Stimulated activated CD8-positive, alpha-beta memory T cell treated with anti-CD3 and anti-CD28 coated beads, Interleukin-2, amount 100 ng/mL, for 48 hours (primary cell): ENCODE results near the gene VASP.

Experiments used
- DNase-seq, 2 donors: peaks; one replicate each; pipeline ENCODE4 v3.0.0-alpha.2; 2020; ENCODE audit warnings: low read depth in 2 of 2

VASP gene

DNA sequence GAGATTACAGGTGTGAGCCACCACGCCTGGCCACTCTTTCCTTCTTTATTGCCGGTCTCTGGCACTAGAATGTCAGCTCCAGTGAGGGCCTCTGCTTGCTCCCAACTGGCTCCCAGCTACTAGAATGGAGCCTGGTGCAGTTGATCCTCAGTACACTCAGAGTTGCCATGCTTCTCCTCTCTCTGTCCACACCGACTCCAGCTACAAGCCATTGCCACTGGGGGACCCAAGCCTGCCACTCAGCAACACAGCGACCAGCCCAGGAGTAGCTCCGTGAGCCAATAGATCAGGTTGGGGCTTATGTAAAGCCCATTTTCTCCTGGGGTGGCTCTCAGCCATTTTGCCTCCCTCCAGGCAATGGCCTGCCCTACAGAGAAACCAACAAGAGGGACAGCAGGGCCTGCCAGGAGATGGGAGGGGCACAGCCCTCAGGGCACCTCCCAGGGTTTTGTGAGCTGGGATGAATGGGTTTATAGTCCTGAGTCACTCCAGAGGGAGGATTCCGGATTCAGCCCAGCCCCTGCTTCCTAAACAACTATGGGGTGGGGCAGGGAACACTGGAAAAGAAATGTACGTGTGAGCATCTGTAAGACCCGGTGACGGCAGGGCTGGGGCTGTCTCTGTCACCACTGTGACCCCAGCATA is 40.8 kb downstream of the VASP start:
- DNase-seq, result no peak

DNA sequence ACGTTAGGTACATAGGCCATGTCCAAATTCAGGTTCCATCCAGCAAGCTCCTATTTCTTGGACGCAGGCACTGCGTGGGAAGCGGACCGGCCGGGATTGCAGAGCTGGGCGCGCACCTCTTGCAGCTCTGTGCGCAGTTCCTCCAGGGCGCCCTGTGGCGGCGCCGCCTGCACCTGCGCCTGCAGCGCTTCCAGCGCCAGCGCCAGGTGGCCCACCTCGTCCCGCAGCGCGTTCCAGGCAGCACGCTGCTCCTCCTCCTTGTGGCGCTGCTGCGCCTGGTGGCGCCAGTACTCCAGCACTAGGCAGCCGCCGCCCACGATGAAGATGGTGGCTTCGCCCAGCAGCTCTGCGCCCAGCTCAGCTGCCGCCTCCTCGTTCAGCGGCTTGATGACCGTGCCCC is 46.2 kb downstream of the VASP start:
- DNase-seq, result no peak

GRCh38 chr19:45554481-45554880 is 47.2 kb downstream of the VASP start:
- no peak for DNase-seq

GRCh38 chr19:45556835-45557234 is 49.6 kb downstream of the VASP start:
- no peak for DNase-seq

GRCh38 chr19:45558399-45558878 is 51.2 kb downstream of the VASP start:
- peak; percentile 23 to 49 for DNase-seq

DNA sequence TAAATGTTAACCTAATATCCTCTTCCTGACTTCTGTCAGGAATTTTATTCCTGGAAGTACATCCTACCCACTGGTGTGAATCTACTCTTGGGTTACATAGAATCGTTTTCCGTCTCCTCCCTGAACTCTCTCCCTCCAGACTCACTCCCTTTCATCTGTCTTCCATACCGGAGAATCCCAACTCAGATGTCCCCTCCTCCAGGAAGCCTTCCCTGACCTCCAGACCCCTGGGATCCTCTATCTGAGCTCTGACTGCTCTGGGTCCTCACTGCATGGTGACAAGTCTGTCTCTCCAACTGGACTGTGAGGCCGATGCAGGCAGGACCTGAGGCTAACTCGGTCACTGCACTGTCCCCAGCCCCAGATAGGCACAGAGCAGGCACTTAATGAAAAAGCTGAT is 52.8 kb downstream of the VASP start:
- DNase-seq, result no peak

DNA sequence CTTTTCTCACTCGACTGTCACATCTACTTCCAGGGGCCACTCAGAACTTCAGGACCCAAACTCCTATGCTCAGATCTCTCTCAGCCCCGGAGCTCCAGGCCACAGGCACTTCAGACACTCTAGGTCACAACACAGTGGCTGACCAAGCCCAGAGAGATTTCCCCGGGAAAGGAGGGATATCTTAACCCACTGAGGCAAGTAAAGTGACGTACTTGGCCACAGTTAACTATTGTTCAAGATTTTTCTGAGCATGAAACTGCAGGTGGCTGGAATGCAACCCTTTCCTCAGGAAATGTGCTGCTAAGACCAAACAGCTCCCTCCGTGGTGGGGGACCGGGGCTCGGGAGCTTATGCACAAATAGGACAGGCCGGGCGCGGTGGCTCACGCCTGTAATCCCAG is 53.4 kb downstream of the VASP start:
- no peak for DNase-seq

GRCh38 chr19:45564131-45564780 is 57.0 kb downstream of the VASP start:
- DNase-seq, result no peak

DNA sequence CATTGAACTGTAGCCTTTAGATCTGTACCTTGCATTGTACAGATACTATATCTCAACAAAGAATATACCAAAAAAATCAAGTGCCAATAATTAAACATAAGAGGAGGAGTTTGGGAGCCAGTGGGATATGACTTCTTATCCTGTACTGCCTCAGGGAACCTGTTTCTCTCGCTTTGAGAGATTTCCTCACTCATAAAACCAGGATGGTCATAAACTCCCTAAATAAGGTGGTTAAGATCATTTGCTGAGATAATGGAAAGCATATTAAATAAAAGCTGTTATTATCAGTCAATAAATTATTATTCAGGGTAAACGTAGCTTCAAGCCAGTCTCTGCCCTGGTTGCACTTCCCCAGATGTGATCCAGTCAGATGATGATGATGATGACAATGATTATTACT is 60.3 kb downstream of the VASP start:
- no peak for DNase-seq

DNA sequence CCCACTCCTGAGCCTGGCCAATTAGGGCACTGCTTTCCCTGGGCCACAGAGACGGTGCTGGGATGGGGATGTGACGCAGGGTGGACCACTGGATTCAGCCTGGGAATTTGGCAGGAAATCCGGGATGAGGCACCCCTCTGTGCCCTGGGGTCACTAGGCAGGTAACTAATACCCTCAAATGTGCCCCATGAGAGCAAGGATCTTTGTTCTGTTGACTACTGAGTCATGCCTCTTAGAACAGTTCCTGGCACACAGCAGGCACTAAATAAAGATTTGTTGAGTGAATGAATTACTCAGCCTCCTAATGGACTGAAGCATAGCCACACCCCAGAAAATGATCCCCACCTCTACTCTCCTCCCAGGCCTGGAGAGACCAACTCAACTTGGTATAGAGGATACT is 61.5 kb downstream of the VASP start:
- no peak for DNase-seq

DNA sequence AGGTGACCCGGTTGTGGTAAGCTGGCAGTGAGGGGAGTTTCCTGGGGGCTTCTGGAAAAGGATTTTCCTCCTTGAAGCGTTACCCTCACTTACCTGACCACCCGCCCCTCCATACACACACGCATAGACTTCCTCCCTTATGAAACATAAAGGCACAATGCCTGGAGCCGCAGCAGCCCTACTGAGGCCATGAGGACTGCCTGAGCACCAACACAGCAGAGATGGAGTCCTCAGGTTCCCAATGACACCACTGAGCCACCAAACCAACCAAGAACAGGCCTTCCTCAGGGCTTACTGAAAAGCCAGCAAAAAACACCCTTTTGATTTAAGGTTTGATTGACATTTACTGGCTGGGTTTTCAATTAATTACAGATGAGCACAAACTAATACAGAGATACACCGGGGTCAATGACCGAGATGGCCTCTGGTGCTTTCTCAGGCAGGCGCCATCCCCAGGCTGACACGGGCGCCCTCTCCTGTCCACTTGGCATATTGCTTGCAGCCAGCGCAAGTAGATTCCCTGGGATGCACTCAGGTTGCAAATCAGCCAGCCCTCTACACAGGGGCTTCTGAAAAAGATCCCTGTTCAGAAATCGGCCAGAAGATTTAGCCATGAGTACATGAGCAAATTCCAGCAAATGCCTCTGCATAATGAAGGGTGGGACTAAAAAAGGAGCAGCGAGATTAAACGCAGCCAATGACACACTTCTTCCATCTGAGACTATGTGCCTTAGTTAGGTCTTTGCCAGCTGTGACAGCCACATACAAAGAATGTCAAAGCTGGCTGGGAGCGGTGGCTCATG is 62.5 kb downstream of the VASP start:
- DNase-seq, result peak; percentile 47 to 60

DNA sequence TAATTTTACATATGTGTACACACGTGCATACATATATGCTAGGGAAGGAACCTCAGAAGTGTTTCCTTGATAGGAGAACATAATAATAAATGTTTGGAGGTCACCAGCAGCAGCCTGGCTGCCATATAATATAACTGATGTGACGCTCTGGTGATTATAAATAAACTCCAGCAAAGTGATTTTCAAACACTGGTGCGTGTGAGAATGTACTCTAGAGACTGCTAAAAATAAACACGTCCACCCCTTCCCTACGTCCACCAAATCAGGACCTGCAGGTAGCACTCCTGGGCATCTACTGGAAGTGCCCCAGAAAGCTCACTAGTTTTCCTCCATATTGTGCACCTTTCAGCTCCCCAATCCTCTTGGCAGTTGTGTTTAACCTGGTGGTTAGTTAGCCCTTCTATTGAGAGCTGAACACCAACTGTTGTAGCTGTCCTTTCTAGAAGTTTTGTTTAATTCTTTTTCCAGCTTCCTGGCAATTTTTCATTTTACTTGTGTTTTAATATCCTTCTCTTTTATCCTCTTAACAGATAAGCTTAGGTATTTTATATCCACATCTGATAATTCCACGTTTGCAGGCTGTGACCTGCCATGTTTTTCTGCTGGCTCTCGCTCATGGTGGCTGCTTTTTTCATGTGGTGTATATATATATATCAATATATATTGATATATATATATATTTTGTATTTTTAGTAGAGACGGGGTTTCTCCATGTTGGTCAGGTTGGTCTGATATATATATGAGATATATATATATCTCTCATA is 64.4 kb downstream of the VASP start:
- DNase-seq, result no peak

DNA sequence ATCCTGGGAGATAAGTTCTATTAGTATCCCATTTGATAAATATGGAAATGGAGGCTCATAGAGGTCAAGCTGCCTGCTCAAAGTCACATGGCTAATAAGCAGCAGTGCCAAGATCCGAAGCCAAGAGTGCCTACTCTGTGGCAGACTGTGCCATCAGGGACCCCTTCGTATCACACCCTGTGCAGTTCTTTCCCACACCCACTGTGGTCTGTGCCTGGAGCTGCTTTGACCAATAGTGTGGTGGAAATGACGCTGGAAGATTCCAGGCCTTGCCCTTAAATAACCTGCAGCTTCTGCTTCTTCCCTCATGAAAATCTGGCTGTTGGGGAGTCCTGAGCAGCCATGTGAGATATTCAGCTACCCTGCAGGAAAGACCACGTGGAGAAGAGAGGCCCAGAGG is 67.2 kb downstream of the VASP start:
- no peak for DNase-seq

GRCh38 chr19:45575216-45575615 is 67.9 kb downstream of the VASP start:
- no peak for DNase-seq
